H1 (cell line): ENCODE data around the gene ADGRV1. TPM values are rescaled to one million over a fixed set of nuclear protein-coding genes. Genes with fewer than 3 reads are reported as not detected.

Experiments used
- CTCF ChIA-PET: fragments of 300-600 bp; sonication (Branson Sonifier 250); formaldehyde crosslinking; loops from one replicate; lab custom pipeline; 2021; ENCODE audit not compliant: partially characterized antibody; lab: Charles Lee
- POLR2A ChIA-PET: fragments of 300-600 bp; sonication (Branson Sonifier 250); formaldehyde crosslinking; loops from one replicate; lab custom pipeline; 2021; ENCODE audit warnings: inconsistent platforms; ENCODE audit not compliant: partially characterized antibody; lab: Charles Lee
- DNase-seq, 2 experiments: peaks; one replicate each; pipeline versions ENCODE4 v3.0.0 to v3.0.0-alpha.2; 2010 to 2022; ENCODE audit warnings: low spot score in 2 of 2, low read depth in 1 of 2, mixed read lengths in 1 of 2
- FAIRE-seq: peaks from 2 replicates; lab custom pipeline; 2011; peaks lifted over from hg19 to GRCh38; lab: Jason Lieb, UNC
- H2AFZ ChIP-seq: 2 replicates; pipeline ENCODE4 v1.8.1; 2012; ENCODE audit warnings: low read length, inconsistent platforms
- H2AK5ac ChIP-seq: 2 replicates; pipeline ENCODE4 v1.6.1; 2013; ENCODE audit warnings: low read depth, low read length
- H2BK120ac ChIP-seq: replicated peaks from 2 replicates; pipeline ENCODE3; 2013; ENCODE audit warnings: low read depth, low read length, inconsistent platforms
- H2BK12ac ChIP-seq: 2 replicates; pipeline ENCODE4 v1.6.1; 2013; ENCODE audit warnings: low read depth, low read length
- H2BK15ac ChIP-seq: 2 replicates; pipeline ENCODE4 v1.6.1; 2013; ENCODE audit warnings: low read length
- H2BK20ac ChIP-seq: 2 replicates; pipeline ENCODE4 v1.6.1; 2013; ENCODE audit warnings: low read length
- H2BK5ac ChIP-seq: 2 replicates; pipeline ENCODE4 v1.6.1; 2013; ENCODE audit warnings: low read depth, low read length
- H3K14ac ChIP-seq: 2 replicates; pipeline ENCODE4 v1.6.1; 2013; ENCODE audit warnings: inconsistent platforms; ENCODE audit not compliant: insufficient read length
- H3K18ac ChIP-seq: 2 replicates; pipeline ENCODE4 v1.6.1; 2013; ENCODE audit warnings: low read length; ENCODE audit errors: extremely low read depth
- H3K23ac ChIP-seq: 2 replicates; pipeline ENCODE4 v1.6.1; 2013; ENCODE audit warnings: inconsistent platforms; ENCODE audit not compliant: insufficient read length
- H3K23me2 ChIP-seq: 2 replicates; pipeline ENCODE4 v1.6.1; 2013; ENCODE audit warnings: low read depth, low read length
- H3K27ac ChIP-seq: 2 replicates; pipeline ENCODE4 v1.6.1; 2011; ENCODE audit warnings: low read depth, low read length, inconsistent platforms
- H3K27me3 ChIP-seq, 4 experiments: replicated peaks in 1 of 4; 1 replicate in 1 of 4; 2 replicates in 3 of 4; pipeline versions ENCODE4 v1.6.1 to v1.8.1; 2011 to 2013; ENCODE audit warnings: low read length in 3 of 4, mild to moderate bottlenecking in 3 of 4, inconsistent platforms in 2 of 4, mixed read lengths in 2 of 4, moderate library complexity in 1 of 4; ENCODE audit not compliant: control insufficient read depth in 3 of 4, insufficient read depth in 3 of 4; ENCODE audit errors: extremely low read depth in 1 of 4
- H3K36me3 ChIP-seq, 4 experiments: 2 replicates each; pipeline versions ENCODE4 v1.6.1 to v1.8.1; 2011 to 2013; ENCODE audit warnings: mild to moderate bottlenecking in 4 of 4, low read length in 3 of 4, moderate library complexity in 2 of 4, control low read depth in 1 of 4, inconsistent platforms in 1 of 4; ENCODE audit not compliant: insufficient read depth in 4 of 4, control insufficient read depth in 2 of 4
- H3K4ac ChIP-seq: replicated peaks from 2 replicates; pipeline ENCODE3; 2013; ENCODE audit warnings: low read length, low read depth, mixed read lengths, inconsistent platforms; ENCODE audit not compliant: insufficient read length
- H3K4me1 ChIP-seq, 4 experiments: replicated peaks in 1 of 4; 1 replicate in 1 of 4; 2 replicates in 3 of 4; pipeline versions ENCODE4 v1.6.1 to v1.8.1; 2011 to 2013; ENCODE audit warnings: low read length in 3 of 4, inconsistent platforms in 2 of 4, mixed read lengths in 1 of 4; ENCODE audit not compliant: insufficient read depth in 4 of 4, control insufficient read depth in 3 of 4
- H3K4me2 ChIP-seq, 2 experiments: 2 replicates each; pipeline versions ENCODE4 v1.6.1 to v1.8.1; 2011 to 2013; ENCODE audit warnings: low read depth in 2 of 2, low read length in 2 of 2, control low read depth in 1 of 2, inconsistent platforms in 1 of 2, mild to moderate bottlenecking in 1 of 2; ENCODE audit not compliant: insufficient read depth in 1 of 2
- H3K4me3 ChIP-seq, 4 experiments: fragments of 200-600, 300-600 bp in 1 of 4; sonication (generic), shearing (Covaris generic), sonication (Bioruptor Twin) in 1 of 4; 2 replicates each; pipeline versions ENCODE4 v1.5.1 to v1.8.1; 2011 to 2016; ENCODE audit warnings: low read length in 4 of 4, low read depth in 3 of 4, control low read depth in 2 of 4, inconsistent platforms in 2 of 4, mild to moderate bottlenecking in 2 of 4, mixed read lengths in 1 of 4, moderate library complexity in 1 of 4; ENCODE audit not compliant: insufficient read depth in 2 of 4; ENCODE audit errors: extremely low read depth in 1 of 4
- H3K56ac ChIP-seq: replicated peaks from 2 replicates; pipeline ENCODE3; 2013; ENCODE audit warnings: low read depth, mild to moderate bottlenecking, mixed read lengths, low read length, inconsistent platforms; ENCODE audit not compliant: insufficient read length
- H3K79me1 ChIP-seq: 2 replicates; pipeline ENCODE4 v1.6.1; 2013; ENCODE audit warnings: low read depth, low read length, control low read depth
- H3K79me2 ChIP-seq, 2 experiments: 2 replicates each; pipeline versions ENCODE4 v1.6.1 to v1.8.1; 2012 to 2013; ENCODE audit warnings: low read length in 2 of 2, mild to moderate bottlenecking in 2 of 2, inconsistent platforms in 1 of 2; ENCODE audit not compliant: insufficient read depth in 2 of 2, control insufficient read depth in 1 of 2
- H3K9ac ChIP-seq, 4 experiments: replicated peaks in 1 of 4; 1 replicate in 1 of 4; 2 replicates in 3 of 4; pipeline versions ENCODE4 v1.6.1 to v1.8.1; 2011 to 2013; ENCODE audit warnings: low read depth in 3 of 4, low read length in 3 of 4, control low read depth in 2 of 4, mild to moderate bottlenecking in 2 of 4, moderate library complexity in 2 of 4, inconsistent platforms in 1 of 4; ENCODE audit errors: extremely low read depth in 1 of 4
- H3K9me3 ChIP-seq, 2 experiments: 2 replicates each; pipeline versions ENCODE4 v1.6.1 to v1.8.1; 2012 to 2013; ENCODE audit warnings: mild to moderate bottlenecking in 2 of 2, moderate library complexity in 2 of 2, control low read depth in 1 of 2, inconsistent platforms in 1 of 2, low read depth in 1 of 2, low read length in 1 of 2, mixed read lengths in 1 of 2; ENCODE audit not compliant: insufficient read depth in 2 of 2
- H4K20me1 ChIP-seq, 2 experiments: replicated peaks in 1 of 2; 2 replicates each; pipeline versions ENCODE3 to v1.8.1; 2011 to 2013; ENCODE audit warnings: inconsistent platforms in 2 of 2, low read length in 2 of 2, mild to moderate bottlenecking in 1 of 2; ENCODE audit not compliant: insufficient read depth in 2 of 2, control insufficient read depth in 1 of 2
- H4K5ac ChIP-seq: 2 replicates; pipeline ENCODE4 v1.6.1; 2013; ENCODE audit warnings: low read length, low read depth, mixed read lengths, inconsistent platforms; ENCODE audit not compliant: insufficient read length
- H4K8ac ChIP-seq: 2 replicates; pipeline ENCODE4 v1.8.0; 2013; ENCODE audit warnings: mild to moderate bottlenecking, moderate library complexity, low read length, inconsistent platforms; ENCODE audit not compliant: insufficient read depth; ENCODE audit errors: extremely low read depth
- H4K91ac ChIP-seq: replicated peaks from 2 replicates; pipeline ENCODE3; 2013; ENCODE audit warnings: low read length, mixed read lengths, inconsistent platforms; ENCODE audit not compliant: insufficient read length
- ATF3 ChIP-seq: IDR thresholded peaks from 2 replicates; pipeline ENCODE4 v1.6.1; 2011; ENCODE audit warnings: low read depth, mild to moderate bottlenecking, low read length; ENCODE audit not compliant: insufficient read depth
- CEBPB ChIP-seq: IDR thresholded peaks from 2 replicates; pipeline ENCODE4 v1.6.1; 2012; ENCODE audit warnings: low read depth, low read length
- CHD1 ChIP-seq: IDR thresholded peaks from 2 replicates; pipeline ENCODE4 v1.6.1; 2012; ENCODE audit warnings: low read depth, low read length, improper control_type of control experiment
- EGR1 ChIP-seq: IDR thresholded peaks from 2 replicates; pipeline ENCODE4 v1.6.1; 2011; ENCODE audit warnings: low read depth, low read length, borderline replicate concordance
- EP300 ChIP-seq, 2 experiments: IDR thresholded peaks; 1 replicate in 1 of 2; 2 replicates in 1 of 2; pipeline ENCODE4 v1.6.1; 2011 to 2012; ENCODE audit warnings: low read depth in 2 of 2, low read length in 2 of 2, mild to moderate bottlenecking in 2 of 2, borderline replicate concordance in 1 of 2, inconsistent platforms in 1 of 2, moderate library complexity in 1 of 2
- FOSL1 ChIP-seq: IDR thresholded peaks from 2 replicates; pipeline ENCODE4 v1.6.1; 2011; ENCODE audit warnings: mild to moderate bottlenecking, low read depth, low read length, moderate library complexity; ENCODE audit not compliant: insufficient read depth
- KDM1A ChIP-seq: fragments of 200-600, 300-600 bp; sonication (generic); IDR thresholded peaks from 2 replicates; pipeline ENCODE4 v1.7.1; 2016; ENCODE audit warnings: mild to moderate bottlenecking, low read length, borderline replicate concordance
- NANOG ChIP-seq: IDR thresholded peaks from 2 replicates; pipeline ENCODE4 v1.6.1; 2011; ENCODE audit warnings: low read length, low read depth, mild to moderate bottlenecking, inconsistent platforms; ENCODE audit not compliant: insufficient read depth, poor library complexity, severe bottlenecking
- PHF8 ChIP-seq: fragments of 200-600 bp; sonication (generic); conservative IDR thresholded peaks from 2 replicates; pipeline ENCODE4 v1.7.1; 2012; ENCODE audit warnings: low read depth, mild to moderate bottlenecking, inconsistent platforms, low read length, moderate library complexity
- POLR2AphosphoS5 ChIP-seq: IDR thresholded peaks from 2 replicates; pipeline ENCODE4 v1.6.1; 2011; ENCODE audit warnings: low read depth, low read length
- RAD21 ChIP-seq, 2 experiments: IDR thresholded peaks in 1 of 2; conservative IDR thresholded peaks in 1 of 2; 2 replicates each; pipeline ENCODE4 v1.6.1; 2011; ENCODE audit warnings: low read depth in 2 of 2, low read length in 2 of 2, improper control_type of control experiment in 1 of 2, inconsistent platforms in 1 of 2, mild to moderate bottlenecking in 1 of 2, moderate library complexity in 1 of 2
- SP1 ChIP-seq: IDR thresholded peaks from 2 replicates; pipeline ENCODE4 v1.6.1; 2011; ENCODE audit warnings: low read depth, low read length
- SRF ChIP-seq: IDR thresholded peaks from 2 replicates; pipeline ENCODE4 v1.6.1; 2011; ENCODE audit warnings: mild to moderate bottlenecking, low read depth, low read length, moderate library complexity
- WGBS, 2 experiments: shearing (Covaris generic) in 1 of 2; methylation state at CpG; one replicate each; pipeline versions ENCODE4 v1.1.6 to v1.1.7; 2013 to 2015; ENCODE audit warnings: low lambda C conversion rate in 2 of 2, mixed read lengths in 2 of 2, inconsistent platforms in 1 of 2, low coverage in 1 of 2, missing lambda C conversion rate in 1 of 2; ENCODE audit not compliant: insufficient replicate concordance in 2 of 2, insufficient coverage in 1 of 2, insufficient read length in 1 of 2; ENCODE audit errors: extremely low coverage in 1 of 2, missing lambda C conversion rate in 1 of 2; 5-methylcytosine and 5-hydroxymethylcytosine counted together
- polyA plus RNA-seq, 7 experiments: library from polyadenylated mRNA; depleted of rRNA in 3 of 7; stranded (reverse) in 5 of 7; unstranded in 2 of 7; fragments of >200 nt in 5 of 7; fragments of 200-250 nt in 2 of 7; gene quantifications; 1 replicate in 5 of 7; 2 replicates in 1 of 7; 4 replicates in 1 of 7; pipeline versions ENCODE4 v1.2.1 to v1.2.3, GENCODE V29; 2011 to 2013; ENCODE audit warnings: missing spikeins in 2 of 7, mixed read lengths in 2 of 7
- total RNA-seq: library from RNA; stranded (reverse); fragmentation: NEBNext Ultra II Directional; extraction: Animal tissue kit (Norgen Biotek cat#: 25700); gene quantifications from 2 replicates; pipeline ENCODE4 v1.2.1, GENCODE V29; 2021

Gene ADGRV1
- total and polyA plus RNA-seq, 2 of the 8 experiments (the other 6 are each of a cell fraction or from before 2014, with no cell fraction given): 53.1 to 62.2 TPM

- Histone ChIP-seq H3K27ac (no peak overlapping the region), H3K27me3 (no peaks in the 10 kb centered on the region), H4K91ac (no peak overlapping the region), H2BK15ac (no peak overlapping the region), H3K36me3 (no peaks in the 10 kb centered on the region), H3K4me1 (no peaks in the 10 kb centered on the region), H4K5ac (no peak overlapping the region), H3K4me2 (no peak overlapping the region), H3K9me3 (no peaks in the 10 kb centered on the region), H3K18ac (no peak overlapping the region), H2AK5ac (no peak overlapping the region), H4K20me1 (no peaks in the 10 kb centered on the region), H3K79me2 (no peaks in the 10 kb centered on the region), H2BK12ac (no peak overlapping the region), H3K4me3 (no peak overlapping the region), H3K14ac (no peak overlapping the region), H2BK120ac (no peak overlapping the region), H2BK5ac (no peak overlapping the region), H3K79me1 (no peaks in the 10 kb centered on the region), H3K23me2 (no peaks in the 10 kb centered on the region), H3K9ac (no peak overlapping the region), H4K8ac (no peak overlapping the region), H3K4ac (no peak overlapping the region), H2BK20ac (no peak overlapping the region), H3K56ac (no peak overlapping the region), H3K23ac (no peak overlapping the region), H2AFZ (no peak overlapping the region)
- ChIA-PET CTCF (no interaction called here), POLR2A (no interaction called here)
- no peak for FAIRE-seq
- DNase-seq: no peak
- 86% methylated on average over 7 of the region's 7 CpGs; no CpG with 5 or more reads in 1 of the 2 experiments for WGBS, 2 experiments
- TF ChIP-seq KDM1A (no peak), ATF3 (no peak), EP300 (IDR thresholded peaks at IDR 0.05; ENCODE audit: borderline replicate concordance in 1 of 2, low read depth in 2 of 2, low read length in 2 of 2) (no peak), CEBPB (no peak), CHD1 (no peak), PHF8 (no peak), POLR2AphosphoS5 (no peak), SRF (no peak), NANOG (no peak), EGR1 (no peak), SP1 (no peak), FOSL1 (no peak), RAD21 (IDR thresholded peaks at IDR 0.05 in 1 of 2, conservative IDR thresholded peaks at IDR 0.05 in 1 of 2; ENCODE audit: low read depth in 2 of 2, low read length in 2 of 2) (no peak)
These were observed 562.9 kb downstream of the ADGRV1 start for GRCh38 chr5:91121347-91121993.
